Measurements from ENCODE around the gene MAP3K20.
A peak's percentile ranks its signal among the peaks of the same experiment; 100 is the strongest.
"Not testable (repeated sequence)": the region's sequence is repeated elsewhere in the genome, so short reads cannot be mapped to it uniquely, and the experiment has no call there.

Gene MAP3K20

DNA sequence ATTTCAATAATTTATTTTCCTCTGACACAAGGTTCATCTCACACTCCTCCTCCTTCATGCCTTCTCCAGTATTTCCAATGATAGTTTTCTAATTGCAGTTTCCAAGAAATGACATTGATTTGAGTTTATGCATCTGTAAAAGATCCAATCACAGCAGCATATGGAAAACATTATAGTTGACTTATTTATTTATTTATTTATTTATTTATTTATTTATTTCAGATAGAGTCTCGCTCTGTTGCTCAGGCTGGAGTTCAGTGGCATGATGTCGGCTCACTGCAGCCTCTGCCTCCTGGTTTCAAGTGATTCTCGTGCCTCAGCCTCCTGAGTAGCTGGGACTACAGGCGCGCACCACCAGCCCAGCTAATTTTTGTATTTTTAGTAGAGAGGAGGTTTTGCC is 52.5 kb downstream of the MAP3K20 start:
- not testable (repeated sequence) for DNase-seq

DNA sequence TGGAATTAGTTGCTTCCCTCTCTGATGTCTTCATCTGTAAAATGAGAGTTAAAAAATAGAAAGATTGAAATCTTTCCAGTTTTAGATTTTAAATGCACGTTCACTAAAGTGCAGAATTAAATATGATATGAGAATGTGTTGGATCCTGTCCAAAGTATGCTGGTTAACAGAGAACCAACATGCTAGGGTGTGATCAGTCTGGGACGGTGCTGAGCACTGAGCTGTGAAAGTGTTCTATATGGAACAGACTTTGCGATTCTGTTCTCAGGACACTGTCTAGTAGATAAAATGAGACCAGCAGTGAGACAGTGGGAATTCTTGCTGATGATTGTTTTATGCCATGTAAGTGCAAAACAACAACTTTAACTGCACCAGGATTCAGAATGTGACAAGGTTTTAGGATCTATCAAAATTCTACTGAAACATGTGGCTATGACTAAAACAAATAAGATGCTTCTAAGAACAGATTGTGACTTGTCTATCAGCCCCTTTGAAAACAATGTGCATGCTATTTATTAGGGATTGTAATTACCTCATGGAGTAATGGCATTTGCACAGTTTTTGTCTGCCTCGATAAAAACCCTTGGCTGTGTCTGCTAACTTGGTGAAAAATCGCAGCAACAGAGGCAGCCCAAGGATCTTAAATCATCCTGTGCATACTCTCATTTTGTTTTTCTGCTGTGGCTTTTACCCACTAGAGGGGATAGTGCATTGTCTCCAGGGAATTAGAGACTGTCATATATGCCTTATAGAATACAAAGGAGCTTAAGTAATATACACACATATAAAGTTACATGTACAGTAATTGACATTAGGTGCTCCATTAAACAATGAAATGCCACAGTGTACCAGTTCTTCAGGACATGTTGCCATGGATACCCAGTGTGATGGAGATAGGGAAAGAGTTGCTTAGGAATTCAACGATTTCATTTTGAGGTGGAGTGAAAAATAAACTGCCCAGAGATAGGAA is 55.1 kb downstream of the MAP3K20 start:
- peak; percentile 12 for DNase-seq

DNA sequence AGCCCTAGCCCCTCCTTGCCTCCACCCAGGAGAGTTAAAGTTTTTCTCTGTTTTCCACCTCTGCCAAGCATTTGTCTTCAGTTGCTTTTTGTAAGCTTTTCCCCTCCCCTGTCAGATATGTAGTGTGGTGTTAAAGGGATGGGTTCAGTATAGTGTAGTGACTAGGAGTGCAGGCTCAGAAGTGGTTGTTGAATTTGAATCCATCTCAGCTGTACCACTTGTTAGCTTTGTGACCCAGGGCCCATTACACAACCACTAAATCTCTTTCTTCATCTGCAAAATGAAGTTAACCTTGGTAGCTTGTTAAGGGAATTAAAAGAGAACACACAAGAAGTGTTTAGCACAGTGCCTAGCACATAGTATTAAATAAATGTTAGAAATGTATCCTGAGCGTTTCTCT is 56.9 kb downstream of the MAP3K20 start:
- DNase-seq, result peak; percentile 8

DNA sequence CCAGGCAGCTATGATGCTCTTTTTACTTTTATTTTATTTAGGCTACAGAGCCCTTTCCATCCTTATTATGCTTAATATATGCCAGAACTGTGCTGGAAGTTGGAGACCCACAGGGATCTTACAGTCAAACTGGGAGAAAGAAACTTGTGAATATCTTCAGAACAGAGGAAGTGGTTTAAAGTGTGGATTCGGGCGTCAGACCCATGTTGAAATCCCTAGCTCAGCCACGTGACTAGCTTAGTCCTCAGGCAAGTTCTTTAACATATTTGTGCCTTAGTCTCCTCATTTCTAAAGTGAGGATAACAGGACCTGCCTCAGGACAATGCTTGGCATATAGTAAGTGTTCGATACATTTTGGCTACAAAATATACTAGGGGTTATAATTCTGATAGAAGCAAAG is 59.1 kb downstream of the MAP3K20 start:
- peak; percentile 81 for DNase-seq

DNA sequence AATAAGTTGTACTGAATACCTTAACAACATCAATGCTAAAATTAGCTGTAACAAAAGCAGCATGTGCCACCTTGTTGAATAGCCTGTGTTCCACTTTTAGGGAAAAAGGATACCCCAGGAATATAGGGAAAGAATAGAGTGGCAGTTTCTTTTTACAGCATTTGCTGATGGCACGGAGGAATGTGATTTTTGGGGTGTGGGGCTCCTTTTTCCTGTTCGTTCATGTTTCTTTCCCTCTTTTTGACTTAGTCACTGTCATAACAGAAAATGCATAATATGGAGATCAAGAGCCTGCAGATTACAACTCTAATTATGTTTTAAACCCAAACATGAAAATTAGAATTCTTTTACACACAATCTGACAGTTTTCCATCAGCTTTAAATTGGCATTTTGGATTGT is 60.4 kb downstream of the MAP3K20 start:
- no peak for DNase-seq

DNA sequence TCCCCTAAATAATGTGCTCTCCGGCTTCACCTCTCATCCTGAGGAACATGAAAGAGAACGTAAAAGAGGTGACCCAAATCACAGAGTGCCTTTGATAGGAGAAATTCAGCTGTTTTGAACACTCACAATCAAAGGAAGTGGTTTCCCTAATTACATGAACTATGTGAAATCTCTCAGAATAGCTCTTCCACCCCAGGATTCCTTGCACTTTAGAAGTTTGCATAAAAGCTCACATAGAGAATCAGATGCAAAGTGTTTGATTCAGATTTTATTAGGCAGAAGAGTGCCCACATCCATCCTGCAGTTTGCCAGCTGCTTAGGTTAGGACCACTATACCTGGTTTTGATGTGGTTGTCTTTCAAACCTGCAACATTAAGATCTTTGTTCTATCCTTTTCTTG is 61.0 kb downstream of the MAP3K20 start:
- no peak for DNase-seq

DNA sequence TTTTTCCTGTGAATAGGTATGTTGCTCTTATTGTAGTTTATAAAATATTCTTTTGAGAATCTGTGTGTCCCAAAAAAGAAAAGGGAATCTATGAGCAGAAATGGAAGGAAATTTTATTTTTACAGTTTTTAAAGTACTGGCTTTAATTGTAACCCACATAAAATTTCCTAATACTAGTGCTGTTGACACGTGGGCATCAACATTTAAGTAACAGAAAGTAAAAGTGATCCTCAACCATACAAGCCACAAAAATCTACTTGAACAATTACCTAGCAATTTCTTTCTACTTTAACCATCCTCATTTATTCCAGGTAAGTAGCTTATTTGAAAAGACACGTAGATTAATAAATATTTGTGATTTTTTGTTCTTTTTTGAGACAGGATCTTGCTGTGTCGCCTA is 62.0 kb downstream of the MAP3K20 start:
- DNase-seq, result no peak

DNA sequence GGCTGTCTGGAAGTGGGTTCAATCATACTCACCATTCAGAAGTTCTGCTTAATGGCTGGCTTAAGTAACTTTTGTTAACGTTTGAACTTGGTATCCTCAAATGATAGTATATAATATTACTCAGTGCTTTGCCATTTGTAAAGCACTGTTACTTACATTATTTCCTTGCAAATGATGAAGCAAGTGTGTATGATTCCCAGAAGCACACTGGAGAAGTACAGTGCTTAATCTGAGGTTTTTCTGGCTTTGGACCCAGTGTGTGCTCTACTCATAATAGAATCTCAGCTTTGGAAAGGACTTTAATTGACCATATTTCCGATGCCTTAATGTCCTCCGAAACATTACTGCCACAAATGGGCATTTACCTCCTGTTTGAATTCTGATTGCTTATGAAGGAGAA is 63.3 kb downstream of the MAP3K20 start:
- DNase-seq, result no peak

DNA sequence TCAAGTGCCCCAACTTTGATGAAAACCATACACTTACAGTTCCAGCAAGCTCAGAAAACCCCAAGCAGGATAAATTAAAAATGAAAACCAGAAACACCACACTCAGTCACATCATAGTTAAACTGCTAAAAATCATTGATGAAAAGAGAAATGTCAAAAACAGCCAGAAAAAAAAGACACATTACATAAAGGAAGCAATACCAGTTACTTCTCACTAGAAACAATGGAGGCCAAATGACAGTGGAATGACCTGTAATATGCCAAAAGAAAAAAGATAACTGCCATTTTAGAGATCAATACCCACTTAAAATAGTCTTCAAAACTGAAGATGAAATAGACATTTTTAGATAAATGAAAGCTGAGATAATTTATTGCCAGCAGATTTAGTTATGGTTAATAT is 66.0 kb downstream of the MAP3K20 start:
- no peak for DNase-seq

DNA sequence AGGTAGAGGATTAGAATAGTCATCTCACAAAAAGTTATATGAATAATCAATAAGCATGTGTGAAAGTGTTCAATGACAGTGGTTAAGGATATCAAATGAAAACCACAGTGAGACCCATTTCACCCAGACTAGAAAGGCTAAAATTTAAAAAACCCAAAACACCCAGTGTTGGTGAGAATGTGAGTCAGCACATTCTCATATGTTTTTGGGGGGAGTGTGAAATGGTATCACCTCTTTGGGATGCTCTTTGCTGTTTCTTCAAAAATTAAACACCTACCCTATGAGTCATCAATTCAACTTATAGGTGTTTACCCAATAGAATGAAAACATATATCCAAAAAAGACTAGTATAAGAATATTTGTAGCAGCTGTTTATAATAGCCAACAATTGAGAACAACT is 69.8 kb downstream of the MAP3K20 start:
- DNase-seq, result no peak

DNA sequence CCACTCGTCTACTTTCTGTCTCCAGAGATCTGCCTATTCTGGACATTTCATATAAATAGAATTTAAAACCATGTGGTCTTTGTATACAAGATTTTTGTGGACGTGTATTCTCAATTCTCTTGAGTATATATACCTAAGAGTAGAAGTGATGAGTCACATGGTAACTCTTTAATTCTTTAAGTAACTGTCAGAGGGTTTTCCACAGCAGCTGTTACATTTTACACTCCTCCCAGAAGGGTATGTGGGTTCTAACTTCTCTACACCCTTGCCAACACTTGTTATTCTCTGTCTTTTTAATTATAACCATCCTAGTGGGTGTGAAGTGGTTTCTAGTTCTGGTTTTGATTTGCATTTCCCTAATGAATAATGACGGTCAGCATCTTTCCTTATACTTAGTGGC is 70.9 kb downstream of the MAP3K20 start:
- DNase-seq, result no peak

DNA sequence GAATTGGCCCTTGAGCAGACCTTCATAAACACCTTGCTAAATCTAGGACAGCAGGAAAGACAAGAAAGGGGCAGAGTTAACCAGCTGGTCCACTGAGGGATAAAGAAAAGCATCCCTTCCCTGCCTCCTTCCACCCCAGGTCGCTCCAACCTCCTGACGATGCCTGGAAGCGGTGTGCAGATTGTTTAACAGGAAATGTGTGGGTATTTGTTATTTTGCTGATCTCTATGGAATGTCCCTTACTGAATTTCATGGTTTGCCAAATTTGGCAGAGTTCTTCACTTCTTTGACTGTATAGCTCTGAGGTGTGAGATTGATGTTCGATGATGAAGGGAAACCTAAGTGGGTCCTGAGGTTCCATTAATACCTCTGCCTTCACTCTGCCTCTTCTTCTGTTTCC is 72.9 kb downstream of the MAP3K20 start:
- no peak for DNase-seq

DNA sequence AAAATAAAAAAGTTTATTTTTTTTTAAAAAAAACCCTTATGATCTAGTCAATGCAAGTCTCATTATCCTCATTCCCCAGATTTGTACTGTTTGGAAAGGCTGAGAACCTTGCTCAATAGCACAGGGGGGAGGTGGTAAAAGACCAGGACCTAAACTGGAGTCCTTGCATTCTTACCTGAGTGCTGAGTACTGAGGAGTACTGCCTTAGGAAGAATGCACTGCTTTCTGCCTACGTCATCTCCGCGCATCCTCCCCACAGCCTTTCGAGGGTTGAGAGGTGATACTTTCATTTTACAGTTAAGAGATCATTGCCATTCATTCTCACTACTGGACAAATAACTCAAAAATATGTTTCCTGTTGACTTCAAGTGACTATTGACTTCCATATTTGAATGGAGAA is 73.8 kb downstream of the MAP3K20 start:
- DNase-seq, result no peak

DNA sequence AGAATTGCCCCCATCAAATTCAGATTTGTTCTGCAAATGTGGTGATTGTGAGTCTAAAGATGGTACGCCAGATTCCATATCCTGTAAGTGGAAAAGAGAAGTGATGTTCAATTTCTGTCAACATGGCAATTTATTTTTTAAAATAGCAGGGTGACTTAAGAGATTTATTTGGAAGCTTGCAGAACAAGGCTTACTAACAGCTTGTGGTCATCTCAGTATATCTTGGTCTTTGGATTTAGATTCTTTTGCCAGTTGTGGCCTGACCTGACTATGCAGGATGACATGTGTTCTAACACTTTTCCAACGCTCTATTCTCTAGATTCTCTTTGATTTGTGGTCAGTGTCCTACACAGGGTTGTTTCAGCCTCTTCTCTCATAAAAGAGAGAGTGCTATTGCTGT is 74.4 kb downstream of the MAP3K20 start:
- no peak for DNase-seq

DNA sequence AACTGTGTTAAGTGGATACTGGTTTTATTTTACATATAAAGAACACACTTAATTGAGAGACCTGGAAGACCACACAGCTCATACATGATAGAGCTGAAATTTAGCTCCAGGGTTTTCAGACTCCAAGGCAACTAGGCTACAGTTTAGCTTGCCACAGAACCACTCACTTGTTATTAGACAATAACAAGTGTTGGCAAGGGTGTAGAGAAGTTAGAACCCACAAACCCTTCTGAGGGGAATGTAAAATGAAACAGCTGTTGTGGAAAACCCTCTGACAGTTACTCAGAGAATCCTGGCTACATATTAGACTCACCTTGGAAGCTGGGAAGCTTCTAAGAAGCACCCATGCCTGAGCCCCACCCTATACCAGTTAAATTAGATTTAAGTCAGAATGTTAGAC is 75.3 kb downstream of the MAP3K20 start:
- no peak for DNase-seq

DNA sequence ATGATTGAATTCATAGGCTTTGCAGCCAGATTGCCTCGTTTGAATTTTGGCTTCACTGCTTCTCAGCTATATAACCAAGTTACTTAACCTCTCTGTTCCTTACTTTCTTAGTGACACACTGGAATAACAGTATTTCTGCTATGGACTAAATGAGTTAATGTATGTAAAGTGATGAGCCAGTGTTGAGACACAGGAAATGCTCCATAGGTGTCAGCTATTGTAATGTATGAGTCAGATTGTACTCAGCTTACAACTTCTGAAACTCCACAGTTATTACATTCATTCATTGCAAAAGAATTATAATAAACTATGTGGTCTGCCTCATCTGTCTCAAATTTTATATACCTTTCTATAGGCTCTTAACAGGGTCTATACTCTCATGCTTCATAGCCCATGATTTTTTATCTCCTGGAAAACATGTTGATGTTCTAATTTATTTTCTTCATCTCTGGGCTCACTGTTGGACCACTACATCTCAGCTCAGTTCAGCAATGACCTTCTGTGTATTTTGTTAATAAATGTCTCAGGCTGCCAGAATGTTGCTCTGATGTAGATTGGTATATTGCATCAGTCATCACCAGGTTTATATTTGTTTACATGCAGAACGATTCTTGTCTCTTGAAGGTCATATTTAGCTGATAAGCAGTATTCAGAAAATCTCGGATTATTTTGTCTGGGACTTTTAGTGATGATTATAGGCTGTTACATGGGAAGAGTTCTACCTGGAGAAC is 76.2 kb downstream of the MAP3K20 start:
- DNase-seq, result no peak

DNA sequence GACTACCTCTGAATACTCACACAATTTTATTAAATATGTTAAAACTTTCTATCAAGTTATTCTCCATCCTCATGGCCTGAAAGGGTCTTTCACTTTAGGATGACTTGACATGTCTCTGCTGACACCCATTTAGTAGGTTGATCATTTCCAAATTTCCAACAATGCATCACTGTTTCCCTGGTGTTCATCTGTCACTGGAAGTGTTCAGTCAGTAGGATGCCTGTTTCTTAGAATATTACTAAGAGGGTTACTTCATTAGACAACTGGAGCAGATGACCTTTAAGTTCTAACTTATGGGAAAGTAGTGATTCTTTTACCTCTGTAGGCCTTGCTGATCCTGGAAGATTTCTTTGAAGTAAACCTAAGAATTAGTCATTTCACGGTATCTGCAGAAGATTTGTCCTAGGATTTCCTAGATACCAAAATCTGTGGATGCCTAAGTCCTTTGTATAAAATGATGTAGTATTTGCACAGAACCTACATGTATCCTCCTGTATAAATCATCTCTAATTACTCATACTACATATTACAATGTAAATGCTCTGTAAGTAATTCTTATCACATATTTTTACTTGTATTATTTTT is 77.7 kb downstream of the MAP3K20 start:
- DNase-seq, result no peak

DNA sequence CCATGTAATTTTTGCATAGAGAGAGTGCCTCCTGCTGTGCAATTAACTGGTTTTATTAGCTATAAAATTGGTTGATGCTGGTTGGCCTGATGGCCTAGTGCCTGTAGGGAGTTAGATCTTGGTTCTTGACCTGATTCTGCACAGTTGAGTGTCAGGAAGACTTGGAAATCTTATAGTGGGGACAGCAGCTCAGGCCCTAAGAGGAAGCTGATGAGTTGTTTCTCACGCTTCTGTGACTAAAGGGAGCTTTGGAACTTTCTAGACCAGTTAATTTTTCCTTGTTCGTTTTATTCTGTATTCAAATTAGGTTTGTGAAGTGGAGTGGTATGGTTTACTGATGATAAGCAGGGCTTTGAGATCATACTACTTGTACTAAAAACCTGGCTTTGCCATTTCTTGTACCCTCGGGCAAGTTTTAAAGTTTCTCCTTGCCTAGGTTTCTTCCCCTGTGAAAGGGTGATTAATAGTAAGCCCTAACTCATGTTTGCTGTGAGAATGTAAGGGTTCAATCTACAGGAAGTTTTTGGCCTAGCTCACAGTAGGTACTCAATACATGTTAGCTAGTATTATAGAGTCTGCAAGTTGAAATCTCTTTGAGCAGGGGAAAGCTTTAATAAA is 82.1 kb downstream of the MAP3K20 start:
- DNase-seq, result no peak

DNA sequence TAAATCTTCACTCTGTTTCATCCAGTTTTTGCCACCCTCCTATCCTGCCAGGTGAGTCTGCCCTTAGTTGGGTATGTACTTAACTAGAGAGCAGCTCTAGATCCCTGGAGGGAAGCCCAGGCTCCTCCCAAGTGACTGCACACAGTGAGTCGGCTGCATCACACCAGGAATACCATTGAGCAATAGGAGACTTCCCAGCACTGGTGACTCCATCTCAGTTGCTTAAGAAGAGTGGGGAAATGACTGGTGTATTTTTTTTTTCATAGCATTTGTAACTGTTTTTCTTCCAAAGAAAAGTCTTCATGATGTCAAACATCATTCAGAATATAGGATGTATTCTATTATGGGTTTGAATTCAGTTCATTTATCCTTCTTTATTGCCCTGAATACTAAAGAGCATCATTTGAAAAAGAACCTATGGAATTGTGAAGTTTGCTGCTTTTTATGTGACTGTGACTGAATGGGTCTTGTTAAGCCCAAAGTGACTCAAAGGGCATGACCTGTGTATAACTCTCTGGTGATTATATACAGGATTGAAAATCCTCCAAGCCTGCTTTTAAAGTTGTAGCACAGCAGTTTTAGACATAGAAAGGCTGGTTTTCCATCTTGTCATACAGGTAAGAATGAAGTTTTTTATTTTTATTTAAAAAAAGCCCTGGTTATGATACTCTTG is 84.3 kb downstream of the MAP3K20 start:
- peak; percentile 6 for DNase-seq

DNA sequence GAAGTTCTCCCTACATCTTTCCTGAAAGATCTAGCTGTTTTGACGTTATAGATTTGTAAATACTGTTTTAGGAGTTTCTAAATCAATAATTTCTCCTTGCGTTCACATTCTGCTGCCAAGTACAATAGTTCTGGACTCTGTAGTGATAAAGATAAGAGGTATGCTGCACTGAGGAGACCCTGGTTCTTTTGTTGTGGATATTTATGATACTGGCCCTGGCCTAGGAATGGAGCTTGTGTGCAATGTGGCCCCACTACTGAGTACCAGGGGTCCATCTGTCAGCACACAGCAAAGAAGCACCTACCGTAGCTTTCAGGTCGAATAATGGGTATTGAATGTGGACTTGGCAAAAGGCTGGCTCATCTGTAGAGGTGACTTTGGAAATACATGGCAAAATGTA is 85.0 kb downstream of the MAP3K20 start:
- no peak for DNase-seq

DNA sequence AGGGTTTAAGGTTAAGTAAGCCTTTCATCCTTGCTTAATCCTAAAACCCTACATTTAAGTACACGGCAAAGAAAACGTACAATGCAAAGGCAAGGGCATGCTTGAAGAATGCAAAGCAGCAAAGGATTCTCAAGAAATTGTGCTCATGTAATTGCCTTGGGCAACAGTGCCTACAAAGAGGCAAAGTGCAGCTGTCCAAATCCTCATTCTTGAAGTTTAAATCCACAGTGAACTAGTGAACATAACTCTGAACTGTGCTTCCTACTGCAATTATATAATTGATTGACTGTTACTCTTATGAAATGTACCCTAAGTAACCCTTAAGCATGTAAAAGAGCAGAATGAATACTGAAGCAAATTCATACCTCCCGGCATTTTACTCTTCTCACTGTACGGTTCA is 85.4 kb downstream of the MAP3K20 start:
- DNase-seq, result no peak

DNA sequence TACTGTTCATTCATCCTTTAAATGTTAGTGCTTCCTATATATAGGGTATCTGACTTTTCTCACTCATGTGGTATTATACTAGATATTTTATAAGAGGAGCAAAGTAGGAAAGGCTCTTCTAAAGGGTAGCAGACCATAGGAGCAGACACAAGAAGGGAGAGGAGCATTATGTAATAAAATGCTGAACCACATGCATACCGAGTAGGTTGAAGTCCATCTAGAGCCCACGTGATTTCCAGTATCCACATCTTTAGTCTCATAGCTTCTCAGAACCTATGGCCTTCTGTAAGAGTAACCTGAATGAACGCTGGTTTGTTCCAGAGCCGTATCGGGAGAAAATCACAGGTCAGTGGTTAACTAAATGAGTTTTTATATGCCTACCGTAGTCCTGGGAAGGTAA is 85.9 kb downstream of the MAP3K20 start:
- no peak for DNase-seq

DNA sequence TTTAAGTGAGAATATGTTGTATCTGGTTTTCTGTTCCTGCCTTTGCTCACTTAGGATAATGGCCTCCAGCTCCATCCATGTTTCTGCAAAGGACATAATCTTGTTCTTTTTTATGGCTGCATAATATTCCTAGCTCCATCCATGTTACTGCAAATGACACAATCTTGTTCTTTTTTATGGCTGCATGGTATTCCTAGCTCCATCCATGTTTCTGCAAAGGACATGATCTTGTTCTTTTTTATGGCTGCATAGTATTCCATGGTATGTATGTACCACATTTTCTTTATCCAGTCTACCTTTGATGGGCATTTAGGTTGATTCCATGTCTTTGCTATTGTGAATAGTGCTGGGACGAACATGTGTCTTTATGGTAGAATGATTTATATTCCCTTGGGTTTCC is 87.7 kb downstream of the MAP3K20 start:
- not testable (repeated sequence) for DNase-seq
